HFFc6 (cell line): ENCODE results near the gene AMMECR1L. TPM values are rescaled to one million over a fixed set of nuclear protein-coding genes. Genes with fewer than 3 reads are reported as not detected.
"Not testable (repeated sequence)": the region's sequence is repeated elsewhere in the genome, so short reads cannot be mapped to it uniquely, and the experiment has no call there.

Experiments used
- DNase-seq: peaks from one replicate; pipeline ENCODE4 v3.0.0-alpha.2; 2018
- H3K27ac Mint-ChIP-seq: 2 replicates; pipeline ENCODE4 v1.8.0; 2020; ENCODE audit warnings: mild to moderate bottlenecking, mixed read lengths
- H3K27me3 Mint-ChIP-seq: 2 replicates; pipeline ENCODE4 v1.8.0; 2021; ENCODE audit warnings: mild to moderate bottlenecking, moderate library complexity, mixed read lengths; ENCODE audit not compliant: insufficient read depth
- H3K36me3 Mint-ChIP-seq: 2 replicates; pipeline ENCODE4 v1.8.0; 2021; ENCODE audit warnings: low read depth, mixed read lengths
- H3K4me1 Mint-ChIP-seq: 2 replicates; pipeline ENCODE4 v1.8.0; 2020; ENCODE audit warnings: low read depth, mixed read lengths
- H3K4me3 Mint-ChIP-seq: 2 replicates; pipeline ENCODE4 v1.8.0; 2020; ENCODE audit warnings: mild to moderate bottlenecking, moderate library complexity, mixed read lengths
- H3K9me3 Mint-ChIP-seq: 2 replicates; pipeline ENCODE4 v1.8.0; 2020; ENCODE audit warnings: mild to moderate bottlenecking, mixed read lengths
- CTCF ChIP-seq: fragments of 200-600 bp; sonication (generic); IDR thresholded peaks from 2 replicates; pipeline ENCODE4 v1.5.0; 2021; ENCODE audit warnings: antibody characterized with exemption, mild to moderate bottlenecking
- total RNA-seq, 6 experiments: library from RNA; stranded (reverse); fragmentation: NEBNext Ultra II Directional; extraction: Animal tissue kit (Norgen Biotek cat#: 25700); gene quantifications; 2 replicates in 1 of 6; 3 replicates in 5 of 6; pipeline ENCODE4 v1.2.3, GENCODE V29; 2021

AMMECR1L gene
- total RNA-seq, 6 experiments from 2014 or later: 13.9 to 18.2 (median 14.8) TPM

GRCh38 chr2:127884861-127885740 lies 655 bp downstream of the AMMECR1L start:
- not testable (repeated sequence) for H3K27me3 Mint-ChIP-seq, H3K9me3 Mint-ChIP-seq
- peak overlapping the region; percentile 95 for H3K4me3 Mint-ChIP-seq
- peaks cover 26% of the 10 kb centered on the region for H3K36me3 Mint-ChIP-seq
- H3K27ac Mint-ChIP-seq: peak overlapping the region; percentile 96
- peak; percentile 62 for TF ChIP-seq CTCF
- DNase-seq: peak; percentile 16
- H3K4me1 Mint-ChIP-seq: peaks cover 35% of the 10 kb centered on the region

- H3K4me1 Mint-ChIP-seq: peaks cover 35% of the 10 kb centered on the region
- H3K27ac Mint-ChIP-seq: peak overlapping the region; percentile 96
- H3K4me3 Mint-ChIP-seq: peak overlapping the region; percentile 95
- peaks cover 3% of the 10 kb centered on the region; the same call in 1 of the 2 replicates for H3K27me3 Mint-ChIP-seq
- no peaks in the 10 kb centered on the region for H3K9me3 Mint-ChIP-seq
- peaks cover 32% of the 10 kb centered on the region for H3K36me3 Mint-ChIP-seq
- TF ChIP-seq CTCF: no peak
- DNase-seq: peak; percentile 61
These were observed 1.3 kb downstream of the AMMECR1L start for GRCh38 chr2:127884436-127884835.

- TF ChIP-seq CTCF: no peak
- H3K4me3 Mint-ChIP-seq: no peak overlapping the region
- no peak overlapping the region for H3K27ac Mint-ChIP-seq
- no peak for DNase-seq
- H3K36me3 Mint-ChIP-seq: peaks cover 40% of the 10 kb centered on the region
- H3K4me1 Mint-ChIP-seq: peaks cover 41% of the 10 kb centered on the region
- no peaks in the 10 kb centered on the region for H3K9me3 Mint-ChIP-seq
- peaks cover 2% of the 10 kb centered on the region; the same call in 1 of the 2 replicates for H3K27me3 Mint-ChIP-seq
These were observed 5.9 kb downstream of the AMMECR1L start for GRCh38 chr2:127879899-127880298.

GRCh38 chr2:127877626-127878025 lies 8.1 kb downstream of the AMMECR1L start:
- no peak overlapping the region for H3K27ac Mint-ChIP-seq
- H3K4me1 Mint-ChIP-seq: peaks cover 30% of the 10 kb centered on the region
- no peaks in the 10 kb centered on the region; the same call in 1 of the 2 replicates for H3K27me3 Mint-ChIP-seq
- H3K36me3 Mint-ChIP-seq: peaks cover 40% of the 10 kb centered on the region
- H3K9me3 Mint-ChIP-seq: no peaks in the 10 kb centered on the region
- H3K4me3 Mint-ChIP-seq: no peak overlapping the region
- no peak for TF ChIP-seq CTCF
- DNase-seq: no peak

DNA sequence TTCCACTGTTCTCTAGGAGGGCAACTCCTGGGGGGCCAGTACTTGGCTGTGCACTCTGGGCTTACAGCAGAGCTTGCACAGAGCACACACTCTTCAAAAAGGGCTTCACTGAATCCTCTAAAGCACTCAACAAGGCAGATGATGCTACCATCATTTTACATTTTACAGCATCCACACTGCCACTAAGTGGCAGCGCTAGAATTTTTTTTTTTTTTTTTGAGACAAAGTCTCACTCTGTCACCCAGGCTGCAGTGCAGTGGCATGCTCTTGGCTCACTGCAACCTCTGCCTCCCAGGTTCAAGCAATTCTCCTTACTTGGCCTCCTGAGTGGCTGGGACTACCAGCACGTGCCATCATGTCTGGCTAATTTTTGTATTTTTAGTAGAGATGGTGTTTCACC lies 8.6 kb downstream of the AMMECR1L start:
- no peak overlapping the region for H3K27ac Mint-ChIP-seq

More for the DNA sequence above, 8.6 kb downstream of the AMMECR1L start:
- DNase-seq: no peak
- Mint-ChIP-seq H3K36me3 (peaks cover 40% of the 10 kb centered on the region), H3K27me3 (no peaks in the 10 kb centered on the region; the same call in 1 of the 2 replicates), H3K4me3 (no peak overlapping the region), H3K9me3 (no peaks in the 10 kb centered on the region), H3K4me1 (peaks cover 30% of the 10 kb centered on the region)
- no peak for TF ChIP-seq CTCF
